Liver (tissue), 9 donors: Measurements from ENCODE around the gene DRAM1. TPM values are rescaled to one million over a fixed set of nuclear protein-coding genes. Genes with fewer than 3 reads are reported as not detected.

ENCODE experiments used
- DNase-seq: peaks from one replicate; pipeline ENCODE4 v3.0.0-alpha.2; 2017; ENCODE audit warnings: low spot score
- H3K27ac ChIP-seq, 2 donors: one replicate each; pipeline ENCODE4 v1.7.0; 2013; ENCODE audit warnings: inconsistent platforms in 2 of 2, low read length in 2 of 2, control low read depth in 1 of 2, low read depth in 1 of 2, mild to moderate bottlenecking in 1 of 2
- H3K27me3 ChIP-seq, 4 donors: one replicate each; pipeline versions ENCODE4 v1.6.1 to v1.7.0; 2013; ENCODE audit warnings: low read length in 3 of 4, inconsistent platforms in 1 of 4, mild to moderate bottlenecking in 1 of 4, moderate library complexity in 1 of 4; ENCODE audit not compliant: control insufficient read depth in 4 of 4, insufficient read depth in 4 of 4
- H3K36me3 ChIP-seq, 4 donors: one replicate each; pipeline versions ENCODE4 v1.6.1 to v1.7.0; 2013; ENCODE audit warnings: low read length in 3 of 4, mild to moderate bottlenecking in 3 of 4, low read depth in 1 of 4, moderate library complexity in 1 of 4; ENCODE audit not compliant: control insufficient read depth in 4 of 4, insufficient read depth in 3 of 4
- H3K4me1 ChIP-seq, 4 donors: one replicate each; pipeline versions ENCODE4 v1.6.1 to v1.7.0; 2013; ENCODE audit warnings: low read length in 3 of 4, mild to moderate bottlenecking in 3 of 4, moderate library complexity in 1 of 4; ENCODE audit not compliant: control insufficient read depth in 4 of 4, insufficient read depth in 4 of 4
- H3K4me3 ChIP-seq, 3 donors: one replicate each; pipeline versions ENCODE4 v1.6.1 to v1.7.0; 2013; ENCODE audit warnings: low read length in 3 of 3, control low read depth in 1 of 3, low read depth in 1 of 3, mild to moderate bottlenecking in 1 of 3
- H3K9ac ChIP-seq, 2 donors: one replicate each; pipeline ENCODE4 v1.7.0; 2013; ENCODE audit warnings: low read length in 2 of 2, mild to moderate bottlenecking in 2 of 2, moderate library complexity in 2 of 2, control low read depth in 1 of 2, low read depth in 1 of 2
- H3K9me3 ChIP-seq, 4 donors: one replicate each; pipeline versions ENCODE4 v1.6.1 to v1.7.0; 2013; ENCODE audit warnings: low read length in 3 of 4; ENCODE audit not compliant: control insufficient read depth in 4 of 4
- CTCF ChIP-seq: fragments of 150-350 bp; IDR thresholded peaks from 2 replicates; pipeline ENCODE4 v1.5.1; 2017; ENCODE audit warnings: improper control_type of control experiment, low read depth, low read length; ENCODE audit not compliant: missing input control
- FOXA1 ChIP-seq: IDR thresholded peaks from 2 replicates; pipeline ENCODE4 v1.6.1; 2016; ENCODE audit warnings: antibody characterized with exemption
- FOXA2 ChIP-seq: IDR thresholded peaks from 2 replicates; pipeline ENCODE4 v1.6.1; 2016; ENCODE audit warnings: antibody characterized with exemption
- GABPA ChIP-seq, 2 donors: IDR thresholded peaks in 1 of 2; conservative IDR thresholded peaks in 1 of 2; 2 replicates each; pipeline ENCODE4 v1.6.1; 2016; ENCODE audit warnings: antibody characterized with exemption in 2 of 2, mild to moderate bottlenecking in 1 of 2, moderate library complexity in 1 of 2
- HNF4G ChIP-seq: IDR thresholded peaks from 2 replicates; pipeline ENCODE4 v1.6.1; 2016; ENCODE audit warnings: antibody characterized with exemption
- JUND ChIP-seq, 2 donors: IDR thresholded peaks; 2 replicates each; pipeline ENCODE4 v1.6.1; 2016; ENCODE audit warnings: antibody characterized with exemption in 2 of 2
- MAX ChIP-seq: IDR thresholded peaks from 2 replicates; pipeline ENCODE4 v1.6.1; 2016; ENCODE audit warnings: antibody characterized with exemption
- NR2F2 ChIP-seq: IDR thresholded peaks from 2 replicates; pipeline ENCODE4 v1.6.1; 2016; ENCODE audit warnings: antibody characterized with exemption
- RAD21 ChIP-seq, 2 donors: IDR thresholded peaks; 2 replicates each; pipeline ENCODE4 v1.6.1; 2016; ENCODE audit warnings: antibody characterized with exemption in 2 of 2, mild to moderate bottlenecking in 2 of 2
- RXRA ChIP-seq, 2 donors: IDR thresholded peaks; 2 replicates each; pipeline ENCODE4 v1.6.1; 2017 to 2018; ENCODE audit warnings: antibody characterized with exemption in 2 of 2, mild to moderate bottlenecking in 1 of 2
- SP1 ChIP-seq: IDR thresholded peaks from 2 replicates; pipeline ENCODE4 v1.6.1; 2018; ENCODE audit warnings: antibody characterized with exemption, mild to moderate bottlenecking
- TAF1 ChIP-seq: conservative IDR thresholded peaks from 2 replicates; pipeline ENCODE4 v1.6.1; 2016; ENCODE audit warnings: antibody characterized with exemption, mild to moderate bottlenecking
- YY1 ChIP-seq: IDR thresholded peaks from 2 replicates; pipeline ENCODE4 v1.6.1; 2016; ENCODE audit warnings: antibody characterized with exemption, mild to moderate bottlenecking
- WGBS: extraction: QIAGEN DNeasy Blood & Tissue Kit; methylation state at CpG from one replicate; pipeline ENCODE4 v1.1.7; 2013; 5-methylcytosine and 5-hydroxymethylcytosine counted together
- polyA plus RNA-seq, 2 donors: library from polyadenylated mRNA; stranded (reverse) in 1 of 2; unstranded in 1 of 2; fragments of 200-250 nt in 1 of 2; fragments of >200 nt in 1 of 2; fragmentation: Nextera tagmentation in 1 of 2; extraction: Ambion mirVana in 1 of 2; gene quantifications; one replicate each; pipeline versions ENCODE4 v1.2.1 to v1.2.3, GENCODE V29; 2013 to 2015
- total RNA-seq, 2 donors: library from RNA; depleted of rRNA; stranded (reverse); fragments of >200 nt; gene quantifications; one replicate each; pipeline ENCODE4 v1.2.3, GENCODE V29; 2014
- TF ChIP-seq, protein P1 (sequence below): IDR thresholded peaks from 2 replicates; pipeline ENCODE4 v1.6.1; 2016; ENCODE audit warnings: antibody characterized with exemption
- donor health status: healthy.
- donor health status: healthy.
- donor health status: healthy.
- donor health status: healthy.
- donor health status: healthy.

The DRAM1 gene
- total and polyA plus RNA-seq, 4 donors = 2.7 to 7.8 (median 3.4) TPM

DNA sequence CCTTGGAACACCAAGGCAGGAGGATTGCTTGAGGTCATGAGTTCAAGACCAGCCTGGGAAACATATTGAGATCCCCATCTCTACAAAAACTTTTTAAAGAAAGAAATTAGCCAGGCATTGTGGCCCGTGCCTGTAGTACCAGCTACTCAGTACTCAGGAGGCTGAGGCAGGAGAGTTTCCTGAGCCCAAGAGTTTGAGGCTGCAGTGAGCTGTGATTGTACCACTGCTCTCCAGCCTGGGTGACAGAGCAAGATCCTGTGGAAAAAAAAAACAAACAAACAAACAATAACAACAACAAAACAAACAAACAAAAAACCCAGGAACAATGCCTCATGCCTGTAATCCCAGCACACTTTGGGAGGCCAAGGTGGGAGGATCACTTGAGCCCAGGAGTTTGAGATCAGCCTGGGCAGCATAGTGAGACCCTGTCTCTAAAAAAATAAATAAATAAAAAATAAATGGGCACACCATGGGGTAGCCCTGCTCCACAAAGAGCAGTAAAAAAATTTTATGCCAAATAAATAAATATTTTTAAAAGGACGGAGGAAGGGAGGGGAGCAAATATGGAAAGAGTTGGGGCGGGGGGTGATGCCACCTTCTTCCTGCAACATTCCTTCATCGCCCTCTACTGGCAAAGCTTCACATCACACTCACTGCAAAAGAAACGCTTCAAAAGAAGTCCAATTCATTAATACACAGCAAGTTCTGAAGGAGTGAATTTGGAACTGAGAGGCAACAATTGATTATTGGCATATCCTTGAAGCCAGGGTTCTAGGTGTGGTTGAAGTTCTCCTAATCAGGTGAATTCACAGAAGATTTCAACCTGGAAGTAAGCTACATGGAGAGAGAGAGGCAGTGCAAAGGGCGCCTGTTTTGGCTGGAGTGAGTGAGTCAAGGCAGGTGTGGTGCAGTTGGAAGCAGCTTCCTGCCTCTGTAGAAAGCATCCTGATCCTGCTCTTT is 37.8 kb upstream of the DRAM1 start:
- no peak overlapping the region for H3K9ac ChIP-seq
- H3K36me3 ChIP-seq = no peaks in the 10 kb centered on the region
- WGBS = 31% methylated on average over 6 of the region's 6 CpGs
- H3K4me3 ChIP-seq = no peak overlapping the region
- TF ChIP-seq CTCF = peak; percentile 82
- TF ChIP-seq RAD21 (IDR thresholded peaks at IDR 0.05) = peak; percentile 83 to 87
- TF ChIP-seq TAF1 = no peak
- no peaks in the 10 kb centered on the region for H3K4me1 ChIP-seq
- no peaks in the 10 kb centered on the region for H3K27me3 ChIP-seq
- DNase-seq = peak; percentile 75
- H3K27ac ChIP-seq = no peak overlapping the region
- H3K9me3 ChIP-seq = no peaks in the 10 kb centered on the region

- Histone ChIP-seq H3K9me3 (no peaks in the 10 kb centered on the region), H3K36me3 (no peaks in the 10 kb centered on the region), H3K27me3 (no peaks in the 10 kb centered on the region), H3K27ac (no peak overlapping the region), H3K4me3 (no peak overlapping the region), H3K4me1 (no peaks in the 10 kb centered on the region), H3K9ac (no peak overlapping the region)
- 90% methylated on average over 4 of the region's 4 CpGs for WGBS
- TF ChIP-seq TAF1 (no peak), HNF4G (no peak), RXRA (IDR thresholded peaks at IDR 0.05) (no peak), NR2F2 (no peak), YY1 (no peak), RAD21 (IDR thresholded peaks at IDR 0.05) (no peak), JUND (IDR thresholded peaks at IDR 0.05) (no peak), MAX (no peak), FOXA1 (no peak), SP1 (no peak), GABPA (IDR thresholded peaks at IDR 0.05 in 1 of 2, conservative IDR thresholded peaks at IDR 0.05 in 1 of 2) (no peak)
- no peak for DNase-seq
Measured at GRCh38 chr12:101841069-101841468, 36.3 kb upstream of the DRAM1 start.

- Histone ChIP-seq H3K27me3 (no peaks in the 10 kb centered on the region), H3K9me3 (no peaks in the 10 kb centered on the region), H3K27ac (no peak overlapping the region), H3K9ac (no peak overlapping the region), H3K36me3 (no peaks in the 10 kb centered on the region), H3K4me1 (no peaks in the 10 kb centered on the region), H3K4me3 (no peak overlapping the region)
- no peak for DNase-seq
- WGBS = 86% methylated on average over 5 of the region's 5 CpGs
- no peak for TF ChIP-seq MAX
- no peak for TF ChIP-seq GABPA (IDR thresholded peaks at IDR 0.05 in 1 of 2, conservative IDR thresholded peaks at IDR 0.05 in 1 of 2)
- TF ChIP-seq FOXA2 = no peak
- TF ChIP-seq JUND (IDR thresholded peaks at IDR 0.05) = no peak
- no peak for TF ChIP-seq HNF4G
- TF ChIP-seq NR2F2 = no peak
- TF ChIP-seq, protein P1, sequence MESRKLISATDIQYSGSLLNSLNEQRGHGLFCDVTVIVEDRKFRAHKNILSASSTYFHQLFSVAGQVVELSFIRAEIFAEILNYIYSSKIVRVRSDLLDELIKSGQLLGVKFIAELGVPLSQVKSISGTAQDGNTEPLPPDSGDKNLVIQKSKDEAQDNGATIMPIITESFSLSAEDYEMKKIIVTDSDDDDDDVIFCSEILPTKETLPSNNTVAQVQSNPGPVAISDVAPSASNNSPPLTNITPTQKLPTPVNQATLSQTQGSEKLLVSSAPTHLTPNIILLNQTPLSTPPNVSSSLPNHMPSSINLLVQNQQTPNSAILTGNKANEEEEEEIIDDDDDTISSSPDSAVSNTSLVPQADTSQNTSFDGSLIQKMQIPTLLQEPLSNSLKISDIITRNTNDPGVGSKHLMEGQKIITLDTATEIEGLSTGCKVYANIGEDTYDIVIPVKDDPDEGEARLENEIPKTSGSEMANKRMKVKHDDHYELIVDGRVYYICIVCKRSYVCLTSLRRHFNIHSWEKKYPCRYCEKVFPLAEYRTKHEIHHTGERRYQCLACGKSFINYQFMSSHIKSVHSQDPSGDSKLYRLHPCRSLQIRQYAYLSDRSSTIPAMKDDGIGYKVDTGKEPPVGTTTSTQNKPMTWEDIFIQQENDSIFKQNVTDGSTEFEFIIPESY = no peak
Measured at GRCh38 chr12:101845137-101845711, 32.2 kb upstream of the DRAM1 start.
